HepG2 (cell line): ENCODE measurements around the gene HS6ST2. TPM values are rescaled to one million over a fixed set of nuclear protein-coding genes. Genes with fewer than 3 reads are reported as not detected.

Experiments used
- ATAC-seq: fragments of 200-7000 bp; cut with Tn5 transposase; 3 replicates; pipeline ENCODE4 v1.9.1; 2020; ENCODE audit warnings: mild to moderate bottlenecking, moderate library complexity
- BruUV-seq: library from RNA; stranded (reverse); fragments of 400-500 nt; replicated peaks from 2 replicates; lab custom pipeline; 2021; lab: Mats Ljungman, UMichigan
- CTCF ChIA-PET: fragments of 300-600 bp; formaldehyde crosslinking; extraction: SDS; loops from one replicate; lab custom pipeline; 2021; ENCODE audit warnings: low total read pairs, inconsistent platforms, low intra/inter-chr PET ratio; lab: Yijun Ruan, JAX
- POLR2A ChIA-PET: fragments of 350-600 bp; sonication (Branson Sonifier 250); formaldehyde crosslinking; loops from one replicate; lab custom pipeline; 2020; ENCODE audit warnings: antibody characterized with exemption, inconsistent platforms; lab: Yijun Ruan, JAX
- DNase-seq: peaks from one replicate; pipeline ENCODE4 v3.0.0-alpha.2; 2015; ENCODE audit warnings: low spot score
- FAIRE-seq: peaks from 3 replicates; lab custom pipeline; 2011; peaks lifted over from hg19 to GRCh38; lab: Jason Lieb, UNC
- H2AFZ ChIP-seq: one replicate; pipeline ENCODE4 v1.6.1; 2011; ENCODE audit warnings: low read length, inconsistent platforms
- H3K27ac ChIP-seq: fragments of 300-600 bp; 3 replicates; pipeline ENCODE4 v1.8.0; 2011; ENCODE audit warnings: mixed run types, mild to moderate bottlenecking, mixed read lengths, low read length, inconsistent platforms; ENCODE audit not compliant: insufficient read depth; ENCODE audit errors: extremely low read length
- H3K27me3 ChIP-seq, 2 experiments: fragments of 200-600 bp in 1 of 2; 2 replicates in 1 of 2; 3 replicates in 1 of 2; pipeline versions ENCODE4 v1.6.0 to v1.8.0; 2011; ENCODE audit warnings: low read length in 2 of 2, mild to moderate bottlenecking in 2 of 2, moderate library complexity in 2 of 2, inconsistent platforms in 1 of 2; ENCODE audit not compliant: insufficient read depth in 2 of 2, control insufficient read depth in 1 of 2
- H3K36me3 ChIP-seq, 2 experiments: fragments of 200-600 bp in 1 of 2; replicated peaks in 1 of 2; 2 replicates in 1 of 2; 3 replicates in 1 of 2; pipeline versions ENCODE4 v1.5.1 to v1.8.0; 2011; ENCODE audit warnings: low read length in 2 of 2, inconsistent platforms in 1 of 2; ENCODE audit not compliant: insufficient read depth in 2 of 2, control insufficient read depth in 1 of 2
- H3K4me1 ChIP-seq: 2 replicates; pipeline ENCODE4 v1.5.1; 2012; ENCODE audit warnings: low read length, inconsistent platforms; ENCODE audit not compliant: insufficient read depth
- H3K4me2 ChIP-seq: 2 replicates; pipeline ENCODE4 v1.6.0; 2011; ENCODE audit warnings: low read depth, low read length, inconsistent platforms
- H3K4me3 ChIP-seq, 3 experiments: fragments of 200-600 bp in 1 of 3; sonication (generic), shearing (Covaris generic) in 1 of 3; replicated peaks in 1 of 3; 2 replicates each; pipeline ENCODE4 v1.5.1; 2011 to 2016; ENCODE audit warnings: low read length in 3 of 3, inconsistent platforms in 2 of 3, low read depth in 2 of 3, mild to moderate bottlenecking in 2 of 3, control low read depth in 1 of 3, mixed read lengths in 1 of 3; ENCODE audit not compliant: insufficient read depth in 1 of 3
- H3K79me2 ChIP-seq: one replicate; pipeline ENCODE4 v1.6.1; 2011; ENCODE audit warnings: low read length, inconsistent platforms; ENCODE audit not compliant: insufficient read depth
- H3K9ac ChIP-seq: 2 replicates; pipeline ENCODE4 v1.6.0; 2011; ENCODE audit warnings: mild to moderate bottlenecking, low read depth, low read length, inconsistent platforms; ENCODE audit not compliant: insufficient read depth
- H3K9me3 ChIP-seq: 2 replicates; pipeline ENCODE4 v1.5.1; 2012; ENCODE audit warnings: mild to moderate bottlenecking, low read length
- H4K20me1 ChIP-seq: 2 replicates; pipeline ENCODE4 v1.6.0; 2011; ENCODE audit warnings: inconsistent platforms, mild to moderate bottlenecking, low read length, moderate library complexity; ENCODE audit not compliant: insufficient read depth
- DR1 ChIP-seq: sonication (generic); formaldehyde crosslinking; IDR thresholded peaks from 2 replicates; pipeline ENCODE4 v1.8.0; 2021; ENCODE audit warnings: mild to moderate bottlenecking, missing genetic modification reagents, inconsistent platforms
- ELF3 ChIP-seq: IDR thresholded peaks from 2 replicates; pipeline ENCODE4 v1.6.1; 2016; ENCODE audit warnings: missing genetic modification reagents, missing compliant biosample characterization
- GABPA ChIP-seq, 2 experiments: IDR thresholded peaks; 2 replicates each; pipeline ENCODE4 v1.6.1; 2011 to 2016; ENCODE audit warnings: low read depth in 2 of 2, low read length in 1 of 2, missing biosample characterization in 1 of 2, missing genetic modification characterization in 1 of 2
- GLI4 ChIP-seq: sonication (generic); formaldehyde crosslinking; IDR thresholded peaks from 2 replicates; pipeline ENCODE4 v1.5.1; 2020; ENCODE audit warnings: missing genetic modification reagents, mild to moderate bottlenecking, moderate library complexity, borderline replicate concordance
- IRX3 ChIP-seq: sonication (generic); formaldehyde crosslinking; IDR thresholded peaks from 2 replicates; pipeline ENCODE4 v1.8.1; 2023; ENCODE audit warnings: mild to moderate bottlenecking, low read depth, missing genetic modification reagents, borderline replicate concordance
- NFYB ChIP-seq: sonication (generic); formaldehyde crosslinking; IDR thresholded peaks from 2 replicates; pipeline ENCODE4 v1.4.0; 2020; ENCODE audit warnings: missing genetic modification reagents
- RARA ChIP-seq: IDR thresholded peaks from 2 replicates; pipeline ENCODE4 v1.6.1; 2016; ENCODE audit warnings: missing genetic modification reagents, missing compliant biosample characterization
- XBP1 ChIP-seq: sonication (generic); formaldehyde crosslinking; IDR thresholded peaks from 2 replicates; pipeline ENCODE4 v1.5.0; 2020; ENCODE audit warnings: missing genetic modification reagents
- ZKSCAN8 ChIP-seq: IDR thresholded peaks from 2 replicates; pipeline ENCODE4 v1.6.1; 2016; ENCODE audit warnings: borderline replicate concordance, missing genetic modification reagents, missing compliant biosample characterization
- ZNF24 ChIP-seq: fragments of 450-650 bp; IDR thresholded peaks from 2 replicates; pipeline ENCODE4 v1.6.1; 2017; ENCODE audit warnings: antibody characterized with exemption, mild to moderate bottlenecking
- ZNF256 ChIP-seq: sonication (generic); formaldehyde crosslinking; conservative IDR thresholded peaks from 2 replicates; pipeline ENCODE4 v1.4.0; 2020; ENCODE audit warnings: missing genetic modification reagents
- ZNF362 ChIP-seq: sonication (generic); formaldehyde crosslinking; IDR thresholded peaks from 2 replicates; pipeline ENCODE4 v1.4.0; 2020; ENCODE audit warnings: missing genetic modification reagents, mild to moderate bottlenecking, borderline replicate concordance
- ZNF589 ChIP-seq: sonication (generic); formaldehyde crosslinking; conservative IDR thresholded peaks from 2 replicates; pipeline ENCODE4 v1.8.0; 2022; ENCODE audit warnings: mild to moderate bottlenecking, moderate library complexity, missing genetic modification reagents
- ZNF777 ChIP-seq: sonication (generic); formaldehyde crosslinking; IDR thresholded peaks from 2 replicates; pipeline ENCODE4 v1.4.0; 2020; ENCODE audit warnings: missing genetic modification reagents
- ZSCAN21 ChIP-seq: sonication (generic); formaldehyde crosslinking; IDR thresholded peaks from 2 replicates; pipeline ENCODE4 v1.8.0; 2022; ENCODE audit warnings: mild to moderate bottlenecking, missing genetic modification reagents, moderate library complexity, borderline replicate concordance
- WGBS: methylation state at CpG from one replicate; pipeline ENCODE4 v1.1.6; 2017; ENCODE audit warnings: low lambda C conversion rate; 5-methylcytosine and 5-hydroxymethylcytosine counted together
- in situ Hi-C: cut with HindIII; loops from 2 replicates; pipeline ENCODE4 v1.10.0; 2017; ENCODE audit warnings: low pct_unique_long_range_greater_than_20kb; ENCODE audit not compliant: extremely low pct_ligation_motif_present
- intact Hi-C: fragments of 100-400 bp; cut with micrococcal nuclease; formaldehyde crosslinking; loops from one replicate; pipeline ENCODE4 v1.10.0; 2022; ENCODE audit not compliant: unreplicated experiment
- polyA plus RNA-seq, 8 experiments: library from polyadenylated mRNA; depleted of rRNA in 3 of 8; stranded (reverse) in 7 of 8; unstranded in 1 of 8; fragments of >200 nt; fragmentation: Illumina TruSeq in 4 of 8; extraction: Trizol in 4 of 8; gene quantifications; 2 replicates each; pipeline versions ENCODE4 v1.2.1 to v1.2.3, GENCODE V29; 2011 to 2016; ENCODE audit warnings: low read depth in 4 of 8, missing spikeins in 1 of 8, mixed read lengths in 1 of 8; ENCODE audit not compliant: insufficient read depth in 1 of 8
- total RNA-seq, 5 experiments: library from RNA; depleted of rRNA; stranded (reverse); fragments of >200 nt; fragmentation: Illumina TruSeq; extraction: Trizol; gene quantifications; 2 replicates each; pipeline ENCODE4 v1.2.3, GENCODE V29; 2016; ENCODE audit warnings: low read depth in 1 of 5

Gene HS6ST2
- total and polyA plus RNA-seq, 2 of the 13 experiments (the other 11 are each of a cell fraction or from before 2014, with no cell fraction given) = 0.05 TPM; not detected in 1

GRCh38 chrX:132591719-132592275 is 366.6 kb downstream of the HS6ST2 start:
- Histone ChIP-seq H3K9me3 (no peaks in the 10 kb centered on the region), H3K4me1 (peaks cover 78% of the 10 kb centered on the region), H3K9ac (no peak overlapping the region), H3K36me3 (no peaks in the 10 kb centered on the region), H2AFZ (no peak overlapping the region), H3K27me3 (no peaks in the 10 kb centered on the region), H3K79me2 (no peaks in the 10 kb centered on the region), H3K27ac (no peak overlapping the region), H3K4me3 (no peak overlapping the region), H3K4me2 (no peak overlapping the region), H4K20me1 (no peaks in the 10 kb centered on the region)
- FAIRE-seq (no peak), DNase-seq (no peak), ATAC-seq (no peak)
- BruUV-seq = no TSS peak
- ChIA-PET CTCF (interaction anchor here (1.2 kb wide), 1 partner anchor 20 kb away, joined by 3 read pairs; no protein-coding TSS in a partner anchor), POLR2A (no interaction called here)
- WGBS = 100% methylated on average over 3 of the region's 3 CpGs
- intact Hi-C loops (loop anchor here (5.0 kb wide), 1 partner anchor 179 kb away; no protein-coding TSS in a partner anchor), in situ Hi-C loops (loop anchor here (5.0 kb wide), 1 partner anchor 99 kb away; no protein-coding TSS in a partner anchor)
- TF ChIP-seq ZNF256 (CRISPR knock-in tag) = no peak
- peak; percentile 70; the same call in 1 of the 2 replicates for TF ChIP-seq ZNF24

GRCh38 chrX:132590350-132591026 is 367.9 kb downstream of the HS6ST2 start:
- in situ Hi-C loops (loop anchor here (5.0 kb wide), 1 partner anchor 98 kb away; no protein-coding TSS in a partner anchor), intact Hi-C loops (loop anchor here (1.0 to 5.0 kb wide), 3 partner anchors 57 to 178 kb away; no protein-coding TSS in a partner anchor)
- Histone ChIP-seq H2AFZ (no peak overlapping the region), H3K4me3 (no peak overlapping the region), H3K27me3 (no peaks in the 10 kb centered on the region), H3K9me3 (no peaks in the 10 kb centered on the region), H3K79me2 (no peaks in the 10 kb centered on the region), H3K27ac (peak overlapping the region; percentile 53), H3K4me2 (0 out of 2 replicates have a peak overlapping the region, but pooled peaks have one; percentile 11), H3K9ac (no peak overlapping the region), H3K4me1 (peaks cover 78% of the 10 kb centered on the region), H4K20me1 (no peaks in the 10 kb centered on the region), H3K36me3 (no peaks in the 10 kb centered on the region)
- peak; percentile 98 for DNase-seq
- WGBS = 6% methylated on average over 2 of the region's 2 CpGs
- peak; percentile 100 for FAIRE-seq
- CTCF ChIA-PET = no interaction called here
- no TSS peak for BruUV-seq
- peak; percentile 99 for ATAC-seq
- POLR2A ChIA-PET = interaction anchor here (0.7 to 1.8 kb wide), 13 partner anchors 13 to 186 kb away, joined by 3 to 14 read pairs (median 5); no protein-coding TSS in a partner anchor
- peak; percentile 91 for TF ChIP-seq ELF3 (CRISPR knock-in tag)
- TF ChIP-seq IRX3 (CRISPR knock-in tag) = no peak
- TF ChIP-seq DR1 (CRISPR knock-in tag) = no peak
- peak; percentile 81; the same call in 1 of the 2 replicates for TF ChIP-seq ZKSCAN8 (CRISPR knock-in tag)
- no peak for TF ChIP-seq ZSCAN21 (CRISPR knock-in tag)
- TF ChIP-seq GLI4 (CRISPR knock-in tag) = no peak
- 0 out of 2 replicates have a peak, but pooled peaks have one; percentile 24 for TF ChIP-seq NFYB (CRISPR knock-in tag)
- peak; percentile 100 for TF ChIP-seq RARA
- TF ChIP-seq GABPA (IDR thresholded peaks at IDR 0.05; ENCODE audit: low read depth, low read length) = no peak
- TF ChIP-seq GABPA (CRISPR knock-in tag; IDR thresholded peaks at IDR 0.05; ENCODE audit: low read depth) = peak; percentile 40; the same call in 1 of the 2 replicates
- TF ChIP-seq ZNF589 (CRISPR knock-in tag) = no peak
- no peak for TF ChIP-seq XBP1 (CRISPR knock-in tag)
- peak; percentile 75; the same call in 1 of the 2 replicates for TF ChIP-seq ZNF362 (CRISPR knock-in tag)
- TF ChIP-seq ZNF777 (CRISPR knock-in tag) = no peak
